Neuronal stem cell (in vitro differentiated cells): ENCODE results near the gene MKNK1. TPM values are rescaled to one million over a fixed set of nuclear protein-coding genes. Genes with fewer than 3 reads are reported as not detected.
A peak's percentile ranks its signal among the peaks of the same experiment; 100 is the strongest.
"Not testable (repeated sequence)": the region's sequence is repeated elsewhere in the genome, so short reads cannot be mapped to it uniquely, and the experiment has no call there.

Experiments used
- DNase-seq: peaks from one replicate; pipeline ENCODE4 v3.0.0-alpha.2; 2013; ENCODE audit warnings: low spot score
- H2AFZ ChIP-seq: one replicate; pipeline ENCODE4 v1.6.1; 2013; ENCODE audit warnings: mild to moderate bottlenecking, low read length, inconsistent platforms
- H2AK5ac ChIP-seq: 2 replicates; pipeline ENCODE4 v1.6.1; 2013; ENCODE audit warnings: low read depth, mild to moderate bottlenecking, inconsistent platforms, low read length, moderate library complexity, mixed read lengths
- H2BK120ac ChIP-seq: 2 replicates; pipeline ENCODE4 v1.6.1; 2013; ENCODE audit warnings: low read depth, mild to moderate bottlenecking, inconsistent platforms, low read length, moderate library complexity, mixed read lengths
- H2BK12ac ChIP-seq: one replicate; pipeline ENCODE4 v1.6.1; 2013; ENCODE audit warnings: low read length, inconsistent platforms
- H2BK15ac ChIP-seq: 2 replicates; pipeline ENCODE4 v1.6.1; 2013; ENCODE audit warnings: mild to moderate bottlenecking, low read length, inconsistent platforms, mixed read lengths
- H2BK5ac ChIP-seq: one replicate; pipeline ENCODE4 v1.6.1; 2013; ENCODE audit warnings: inconsistent platforms, mild to moderate bottlenecking, low read length, moderate library complexity
- H3K14ac ChIP-seq: one replicate; pipeline ENCODE4 v1.6.1; 2013; ENCODE audit warnings: low read length, inconsistent platforms
- H3K18ac ChIP-seq: 2 replicates; pipeline ENCODE4 v1.6.1; 2013; ENCODE audit warnings: low read length, inconsistent platforms
- H3K23ac ChIP-seq: 2 replicates; pipeline ENCODE4 v1.6.1; 2013; ENCODE audit warnings: low read depth, mild to moderate bottlenecking, mixed read lengths, low read length, inconsistent platforms; ENCODE audit not compliant: poor library complexity
- H3K27ac ChIP-seq: replicated peaks from 3 replicates; pipeline ENCODE4 v1.5.1; 2013; ENCODE audit warnings: low read length, inconsistent platforms
- H3K27me3 ChIP-seq, 3 experiments: 2 replicates each; pipeline ENCODE4 v1.6.1; 2013; ENCODE audit warnings: low read length in 3 of 3, mild to moderate bottlenecking in 2 of 3, inconsistent platforms in 1 of 3, low read depth in 1 of 3, mixed read lengths in 1 of 3, moderate library complexity in 1 of 3; ENCODE audit not compliant: control insufficient read depth in 3 of 3, insufficient read depth in 3 of 3
- H3K36me3 ChIP-seq, 2 donors: replicated peaks in 1 of 2; 2 replicates each; pipeline ENCODE4 v1.6.1; 2013; ENCODE audit warnings: low read length in 2 of 2; ENCODE audit not compliant: control insufficient read depth in 2 of 2, insufficient read depth in 2 of 2
- H3K4ac ChIP-seq: 2 replicates; pipeline ENCODE4 v1.6.1; 2013; ENCODE audit warnings: inconsistent platforms, mild to moderate bottlenecking, low read length, moderate library complexity
- H3K4me1 ChIP-seq, 2 donors: 1 replicate in 1 of 2; 2 replicates in 1 of 2; pipeline ENCODE4 v1.6.1; 2013; ENCODE audit warnings: low read length in 2 of 2, low read depth in 1 of 2; ENCODE audit not compliant: control insufficient read depth in 2 of 2, insufficient read depth in 1 of 2
- H3K4me2 ChIP-seq: one replicate; pipeline ENCODE4 v1.6.1; 2013; ENCODE audit warnings: mild to moderate bottlenecking, low read length, inconsistent platforms; ENCODE audit not compliant: insufficient read depth, poor library complexity, severe bottlenecking
- H3K4me3 ChIP-seq, 2 donors: 2 replicates each; pipeline ENCODE4 v1.5.1; 2013; ENCODE audit warnings: low read length in 2 of 2, mild to moderate bottlenecking in 2 of 2, inconsistent platforms in 1 of 2, moderate library complexity in 1 of 2
- H3K79me1 ChIP-seq: one replicate; pipeline ENCODE4 v1.6.1; 2013; ENCODE audit warnings: low read depth, mild to moderate bottlenecking, inconsistent platforms, low read length, moderate library complexity
- H3K9ac ChIP-seq: one replicate; pipeline ENCODE4 v1.6.1; 2013; ENCODE audit warnings: mild to moderate bottlenecking, low read depth, low read length, inconsistent platforms; ENCODE audit not compliant: poor library complexity
- H3K9me3 ChIP-seq, 2 donors: replicated peaks in 1 of 2; 2 replicates each; pipeline versions ENCODE3 to v1.6.1; 2013; ENCODE audit warnings: low read length in 2 of 2, mild to moderate bottlenecking in 2 of 2, inconsistent platforms in 1 of 2, low read depth in 1 of 2, mixed read lengths in 1 of 2, moderate library complexity in 1 of 2; ENCODE audit not compliant: control insufficient read depth in 2 of 2, insufficient read depth in 1 of 2
- H4K8ac ChIP-seq: one replicate; pipeline ENCODE4 v1.6.1; 2013; ENCODE audit warnings: low read depth, mild to moderate bottlenecking, inconsistent platforms, low read length, moderate library complexity
- H4K91ac ChIP-seq: one replicate; pipeline ENCODE4 v1.6.1; 2013; ENCODE audit warnings: low read length, low read depth, mild to moderate bottlenecking, inconsistent platforms; ENCODE audit not compliant: poor library complexity
- WGBS, 2 donors: extraction: QIAGEN DNeasy Blood & Tissue Kit; methylation state at CpG; one replicate each; pipeline ENCODE4 v1.1.7; 2013; ENCODE audit warnings: missing lambda C conversion rate in 2 of 2, mixed read lengths in 1 of 2; ENCODE audit not compliant: insufficient read length in 2 of 2, insufficient replicate concordance in 1 of 2; ENCODE audit errors: extremely low coverage in 2 of 2; 5-methylcytosine and 5-hydroxymethylcytosine counted together
- polyA plus RNA-seq, 2 experiments: library from polyadenylated mRNA; stranded (reverse); fragments of 200-250 nt; gene quantifications; one replicate each; pipeline ENCODE4 v1.2.3, GENCODE V29; 2013

The MKNK1 gene
- polyA plus RNA-seq (2013, experiment 1 of 2) = 16.2 TPM
- 15.4 TPM for polyA plus RNA-seq (2013, experiment 2 of 2)

DNA sequence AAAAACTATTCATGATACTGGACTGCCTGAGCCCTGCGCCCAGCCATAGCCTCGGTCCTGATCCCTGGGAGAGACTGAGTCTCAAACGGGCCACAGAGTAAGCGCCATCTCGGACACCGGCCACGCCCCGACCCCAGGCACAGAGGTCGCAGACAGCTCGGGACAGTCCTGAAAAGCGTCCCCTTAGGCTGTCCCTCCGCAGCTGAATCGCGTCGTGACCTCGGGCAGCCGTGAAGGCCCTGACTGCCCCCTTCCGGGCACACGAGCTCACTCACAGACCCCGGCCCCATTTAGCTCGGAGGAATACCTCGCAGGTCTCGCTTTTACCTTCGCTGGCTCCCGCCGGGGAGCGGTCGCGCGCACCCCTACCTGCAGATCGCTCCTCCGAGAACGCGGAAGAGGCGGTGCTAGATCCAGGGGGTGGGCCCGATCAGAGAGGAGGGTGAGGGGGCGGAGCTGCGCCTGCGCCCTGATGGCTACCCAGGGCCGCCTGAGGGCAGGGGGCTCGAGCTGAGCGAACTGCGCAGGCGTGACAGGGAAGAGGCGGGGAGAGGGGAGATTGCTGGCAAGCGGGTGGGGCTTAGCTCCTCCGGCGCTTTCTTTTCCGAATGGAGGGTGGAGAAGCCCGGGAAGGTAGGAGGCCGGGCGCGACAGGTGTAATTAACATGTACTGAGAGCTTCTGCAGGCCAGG lies at the start of gene MKNK1:
MKNK1 (minus strand) TSS at position 411 of the 692 bp plus-strand sequence. CDS start 20,941 bp downstream, outside the sequence.
- H4K91ac ChIP-seq = no peak within 1 kb of the TSS
- H3K4ac ChIP-seq = no peak within 1 kb of the TSS
- H3K9me3 ChIP-seq = no peaks in the 10 kb centered on the region
- H4K8ac ChIP-seq = no peak within 1 kb of the TSS
- peak within 1 kb of the TSS; percentile 7 for H2BK5ac ChIP-seq
- H3K36me3 ChIP-seq = no peaks in the 10 kb centered on the region
- no peak within 1 kb of the TSS for H2BK12ac ChIP-seq
- H3K79me1 ChIP-seq = no peaks in the 10 kb centered on the region
- peak within 1 kb of the TSS; percentile 77 for H3K4me2 ChIP-seq
- H3K4me1 ChIP-seq = peaks cover 4 to 10% of the 10 kb centered on the region in 2 donors
- peak within 1 kb of the TSS; percentile 82 for H3K23ac ChIP-seq
- H3K4me3 ChIP-seq = peak within 1 kb of the TSS; percentile 77 to 85
- peak; percentile 95 for DNase-seq
- peak within 1 kb of the TSS; percentile 94 for H2AFZ ChIP-seq
- H3K18ac ChIP-seq = peak within 1 kb of the TSS; percentile 90
- H2BK120ac ChIP-seq = no peak within 1 kb of the TSS
- H3K9ac ChIP-seq = peak within 1 kb of the TSS; percentile 86
- no peak within 1 kb of the TSS for H3K27ac ChIP-seq
- WGBS, 2 donors = no CpG with 5 or more reads among the region's 53 CpGs
- H2AK5ac ChIP-seq = no peak within 1 kb of the TSS
- H3K14ac ChIP-seq = no peak within 1 kb of the TSS
- H2BK15ac ChIP-seq = no peak within 1 kb of the TSS
- no peaks in the 10 kb centered on the region for H3K27me3 ChIP-seq

DNA sequence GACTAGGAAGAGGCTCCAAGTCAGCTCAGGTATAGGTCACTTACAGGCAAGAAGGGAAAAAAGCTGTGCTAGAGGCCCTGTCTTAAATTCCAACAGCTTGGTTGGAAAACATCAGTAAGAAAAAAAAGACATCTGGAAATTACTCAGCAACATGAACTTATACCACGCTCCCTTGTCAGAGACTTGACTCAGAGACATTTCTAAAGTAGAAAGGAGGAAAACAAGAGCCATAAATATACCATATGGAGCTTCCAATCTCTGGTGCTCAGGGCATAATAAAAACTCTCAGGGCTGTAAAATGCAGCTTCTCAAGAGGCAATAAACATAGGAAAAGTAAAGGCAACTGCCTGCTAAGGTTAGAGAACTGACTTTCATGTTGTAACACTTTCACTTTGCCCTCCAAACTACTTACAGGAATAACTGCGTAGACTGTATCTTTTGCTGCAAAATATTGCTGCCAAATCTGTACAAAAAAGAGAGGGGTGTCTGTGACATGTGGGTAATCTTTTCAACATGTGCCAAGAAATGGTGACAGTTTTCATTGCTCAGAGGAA lies 49.4 kb upstream of the MKNK1 start:
- Histone ChIP-seq H3K4me2 (no peak overlapping the region), H3K27ac (no peak overlapping the region), H3K23ac (no peak overlapping the region), H2BK120ac (no peak overlapping the region), H3K4ac (no peak overlapping the region), H2BK12ac (no peak overlapping the region), H2BK5ac (no peak overlapping the region), H3K4me1 (no peaks in the 10 kb centered on the region), H3K14ac (no peak overlapping the region), H3K27me3 (no peaks in the 10 kb centered on the region), H3K36me3 (peaks cover 18 to 84% of the 10 kb centered on the region in 2 donors), H2AK5ac (no peak overlapping the region), H4K91ac (no peak overlapping the region), H3K79me1 (no peaks in the 10 kb centered on the region), H3K4me3 (no peak overlapping the region), H3K9me3 (peaks cover 7 to 14% of the 10 kb centered on the region in 2 donors), H2BK15ac (no peak overlapping the region), H3K9ac (no peak overlapping the region), H2AFZ (no peak overlapping the region), H3K18ac (no peak overlapping the region), H4K8ac (no peak overlapping the region)
- DNase-seq = no peak
- no CpG with 5 or more reads among the region's 2 CpGs for WGBS, 2 donors

DNA sequence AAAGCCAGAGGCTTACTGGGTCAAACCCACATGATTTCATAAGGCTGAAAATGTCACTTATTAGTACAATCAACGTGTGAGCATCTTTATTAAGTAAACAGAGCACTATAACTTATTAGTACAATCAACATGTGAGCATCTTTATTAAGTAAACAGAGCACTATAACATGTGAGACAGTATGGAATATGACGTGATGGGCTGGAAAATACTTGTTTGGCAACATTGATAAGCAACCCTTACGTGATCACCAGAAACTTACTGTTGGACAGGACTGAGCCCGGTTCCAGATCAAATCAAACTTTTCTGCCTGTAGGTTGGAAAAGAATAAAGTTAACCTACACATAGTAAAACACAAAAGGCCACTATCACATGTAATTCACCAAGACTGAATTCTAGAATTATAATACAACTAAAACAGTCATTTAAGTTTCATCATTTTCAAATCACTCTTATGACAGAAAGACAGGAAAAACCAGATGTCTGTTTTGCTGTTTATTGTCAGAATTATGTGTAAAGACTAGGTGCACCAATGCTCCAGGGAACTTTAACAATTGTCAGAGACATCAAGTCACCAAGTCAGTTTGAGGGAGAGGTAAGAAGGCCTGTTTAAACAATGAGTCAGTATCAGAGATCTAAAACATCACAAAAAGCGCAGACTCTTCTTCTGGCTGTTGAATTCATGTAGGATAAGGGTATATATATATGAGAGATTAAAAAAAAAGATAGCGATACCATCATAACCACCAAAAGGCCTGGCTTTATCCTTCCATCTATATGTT lies 48.4 kb upstream of the MKNK1 start:
- no peak overlapping the region for H4K8ac ChIP-seq
- H3K4ac ChIP-seq = no peak overlapping the region
- H3K9me3 ChIP-seq = peaks cover 7 to 15% of the 10 kb centered on the region in 2 donors
- no peak overlapping the region for H3K27ac ChIP-seq
- H3K18ac ChIP-seq = no peak overlapping the region
- H3K9ac ChIP-seq = no peak overlapping the region
- peaks cover 16 to 84% of the 10 kb centered on the region in 2 donors for H3K36me3 ChIP-seq
- no peak overlapping the region for H2BK15ac ChIP-seq
- WGBS, 2 donors = no CpG with 5 or more reads among the region's 6 CpGs
- H2AFZ ChIP-seq = no peak overlapping the region
- H3K4me2 ChIP-seq = no peak overlapping the region
- H4K91ac ChIP-seq = no peak overlapping the region
- no peak overlapping the region for H2BK120ac ChIP-seq
- no peaks in the 10 kb centered on the region for H3K79me1 ChIP-seq
- H2AK5ac ChIP-seq = no peak overlapping the region
- no peak overlapping the region for H2BK12ac ChIP-seq
- H3K23ac ChIP-seq = no peak overlapping the region
- no peak overlapping the region for H2BK5ac ChIP-seq
- DNase-seq = no peak
- no peaks in the 10 kb centered on the region for H3K27me3 ChIP-seq
- H3K4me1 ChIP-seq = no peaks in the 10 kb centered on the region
- no peak overlapping the region for H3K14ac ChIP-seq
- no peak overlapping the region for H3K4me3 ChIP-seq

DNA sequence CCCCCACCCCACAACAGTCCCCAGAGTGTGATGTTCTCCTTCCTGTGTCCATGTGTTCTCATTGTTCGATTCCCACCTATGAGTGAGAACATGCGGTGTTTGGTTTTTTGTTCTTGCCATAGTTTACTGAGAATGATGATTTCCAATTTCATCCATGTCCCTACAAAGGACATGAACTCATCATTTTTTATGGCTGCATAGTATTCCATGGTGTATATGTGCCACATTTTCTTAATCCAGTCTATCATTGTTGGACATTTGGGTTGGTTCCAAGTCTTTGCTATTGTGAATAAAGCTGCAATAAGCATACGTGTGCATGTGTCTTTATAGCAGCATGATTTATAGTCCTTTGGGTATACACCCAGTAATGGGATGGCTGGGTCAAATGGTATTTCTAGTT lies 47.1 kb upstream of the MKNK1 start:
- not testable (repeated sequence) for H4K91ac ChIP-seq, H3K4me3 ChIP-seq, H2BK12ac ChIP-seq, H2BK120ac ChIP-seq, H4K8ac ChIP-seq, H2AK5ac ChIP-seq, DNase-seq, H3K27ac ChIP-seq, H3K27me3 ChIP-seq, H2BK5ac ChIP-seq, H3K18ac ChIP-seq, H2BK15ac ChIP-seq, H3K14ac ChIP-seq, H3K4me1 ChIP-seq, H3K4ac ChIP-seq, H3K79me1 ChIP-seq, H2AFZ ChIP-seq, H3K23ac ChIP-seq, H3K4me2 ChIP-seq, H3K9ac ChIP-seq
- H3K36me3 ChIP-seq = peaks cover 18 to 82% of the 10 kb centered on the region in 2 donors
- WGBS, 2 donors = no CpG with 5 or more reads among the region's 3 CpGs
- peaks cover 7 to 15% of the 10 kb centered on the region in 2 donors for H3K9me3 ChIP-seq
